CD4-positive, alpha-beta T cell treated with Interleukin-17A for 1 hour (primary cell): ENCODE data around the gene CNN2.

ENCODE experiments used
- DNase-seq: peaks from one replicate; pipeline ENCODE4 v3.0.0-alpha.2; 2020

CNN2 gene

GRCh38 chr19:1025960-1026782 is at the start of gene CNN2:
Gene CNN2 (plus strand): TSS chr19:1026608. CDS start chr19:1026662, 54 bp downstream.
- DNase-seq, result peak; percentile 60

GRCh38 chr19:977058-977464 is 49.3 kb upstream of the CNN2 start:
- no peak for DNase-seq

- DNase-seq, result no peak
These were observed 47.1 kb upstream of the CNN2 start for GRCh38 chr19:979318-979741.

DNA sequence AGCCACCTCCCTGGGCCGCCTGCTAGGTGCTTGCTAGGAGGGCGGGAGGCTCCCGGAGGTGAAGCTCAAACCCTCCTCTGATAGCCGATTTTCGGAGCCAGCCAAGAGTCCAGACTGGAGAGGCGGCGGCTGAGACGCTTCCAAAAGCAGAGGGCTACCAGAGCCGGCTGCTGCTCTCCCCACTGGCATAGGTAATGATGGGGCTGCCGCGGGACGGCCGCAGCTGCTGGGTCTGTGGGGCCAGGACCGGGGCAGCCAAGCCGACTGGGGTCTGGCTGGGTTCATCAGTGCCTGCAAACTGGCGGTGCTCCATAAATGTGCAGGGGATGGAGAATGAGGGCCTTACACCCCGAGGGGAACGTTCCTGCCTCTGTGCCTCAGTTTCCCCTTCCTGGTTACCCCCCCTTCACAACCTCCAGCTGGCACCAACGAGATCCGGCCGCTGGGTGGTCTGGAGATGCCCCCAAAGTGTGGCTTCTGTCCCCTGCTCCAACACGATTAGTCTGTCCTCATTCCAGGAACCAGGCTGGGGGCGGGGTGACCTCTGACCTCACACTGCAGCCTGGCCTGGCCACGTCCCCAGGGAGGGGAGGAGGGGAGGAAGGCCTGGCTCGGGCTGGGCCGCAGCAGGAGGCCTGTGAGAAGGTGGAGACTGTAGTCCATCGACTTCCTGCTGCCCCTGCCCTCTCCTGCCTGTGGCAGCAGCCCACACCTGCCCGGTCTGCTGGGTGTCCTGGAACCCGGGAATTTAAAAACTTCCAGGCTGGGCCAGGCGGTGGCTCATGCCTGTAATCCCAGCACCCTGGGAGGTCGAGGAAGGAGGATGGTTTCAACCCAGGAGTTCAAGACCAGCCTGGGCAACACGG is 46.0 kb upstream of the CNN2 start:
- DNase-seq, result no peak

- peak; percentile 74 for DNase-seq
These were observed 43.7 kb upstream of the CNN2 start for GRCh38 chr19:982567-983170.

DNA sequence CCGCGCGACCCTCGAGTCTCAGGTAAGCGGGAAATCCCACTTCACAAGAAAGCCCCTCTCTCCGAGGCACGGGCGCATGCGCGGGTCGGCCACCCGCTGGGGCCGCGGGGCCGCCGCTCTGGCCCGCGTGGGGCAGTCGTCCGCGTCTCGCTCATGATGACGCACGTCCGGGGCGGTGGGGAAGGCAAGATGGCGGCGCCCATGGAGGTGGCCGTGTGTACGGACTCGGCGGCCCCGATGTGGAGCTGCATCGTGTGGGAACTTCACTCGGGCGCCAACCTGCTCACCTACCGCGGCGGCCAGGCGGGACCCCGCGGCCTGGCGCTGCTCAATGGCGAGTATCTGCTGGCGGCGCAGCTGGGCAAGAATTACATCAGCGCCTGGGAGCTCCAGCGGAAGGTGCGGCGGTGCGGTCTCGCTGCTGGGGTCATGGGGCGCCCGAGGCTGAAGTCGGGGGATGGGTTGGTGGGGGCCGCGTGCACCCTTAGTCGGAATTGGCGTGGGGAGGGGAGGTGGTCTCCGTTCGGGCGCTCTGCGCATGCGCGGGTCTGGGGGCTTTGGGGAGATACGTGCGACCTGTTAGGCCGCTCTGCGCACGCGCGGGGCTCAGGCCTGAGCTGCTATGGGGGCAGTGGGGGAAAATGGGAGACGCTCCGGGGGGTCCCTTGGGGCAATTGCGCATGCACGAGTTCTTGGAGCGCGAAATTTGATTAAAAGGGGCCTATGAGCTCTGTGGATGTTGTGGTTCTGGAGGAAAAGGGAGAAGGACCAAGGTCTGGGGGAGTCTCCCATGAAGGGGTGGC is 42.0 kb upstream of the CNN2 start, which contains the start of gene WDR18:
Gene WDR18 (plus strand): TSS at position 181 of the 803 bp plus-strand sequence. CDS start 9 bp downstream, at position 190.
- DNase-seq, result peak; percentile 91

DNA sequence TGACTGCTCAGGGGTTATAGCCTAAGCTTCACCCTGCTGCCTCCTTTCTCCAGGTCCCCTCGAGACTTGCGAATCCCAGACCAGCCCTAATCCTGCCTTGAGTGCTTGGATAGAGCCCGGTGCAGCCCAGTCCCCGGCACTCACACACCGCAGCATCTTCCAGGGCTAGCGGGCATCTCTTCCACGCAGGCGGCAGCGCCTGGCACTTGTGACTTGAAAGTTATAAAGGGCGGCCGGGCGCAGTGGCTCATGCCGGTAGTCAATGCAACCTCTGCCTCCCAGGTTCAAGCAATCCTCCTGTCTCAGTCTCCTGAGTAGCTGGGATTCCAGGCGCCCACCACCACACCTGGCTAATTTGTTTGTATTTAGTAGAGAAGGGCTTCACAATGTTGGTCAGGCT is 40.3 kb upstream of the CNN2 start:
- no peak for DNase-seq

GRCh38 chr19:988081-988480 is 38.3 kb upstream of the CNN2 start:
- DNase-seq, result no peak

DNA sequence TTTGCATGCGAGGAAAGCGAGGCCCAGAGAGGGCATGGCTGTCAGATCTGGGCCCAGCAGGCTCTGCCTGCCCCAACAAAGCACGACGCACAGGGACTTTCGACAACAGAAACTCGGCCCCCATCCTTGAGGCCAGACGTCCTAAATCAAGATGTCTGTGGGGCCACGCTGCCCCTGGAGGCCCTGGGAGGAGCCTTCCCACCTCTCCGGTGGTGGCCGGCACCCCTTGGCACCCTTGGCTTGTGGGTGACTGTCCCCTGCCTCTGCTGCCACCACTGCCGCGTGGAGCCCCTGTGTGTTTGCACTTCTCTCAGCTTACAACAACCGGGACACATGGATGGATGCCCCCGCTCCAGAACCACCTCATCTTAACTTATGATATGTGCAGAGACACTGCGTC is 37.9 kb upstream of the CNN2 start:
- DNase-seq, result no peak

- DNase-seq, result no peak
These were observed 36.9 kb upstream of the CNN2 start for GRCh38 chr19:989381-990081.

- DNase-seq, result no peak
These were observed 36.3 kb upstream of the CNN2 start for GRCh38 chr19:990119-990571.

DNA sequence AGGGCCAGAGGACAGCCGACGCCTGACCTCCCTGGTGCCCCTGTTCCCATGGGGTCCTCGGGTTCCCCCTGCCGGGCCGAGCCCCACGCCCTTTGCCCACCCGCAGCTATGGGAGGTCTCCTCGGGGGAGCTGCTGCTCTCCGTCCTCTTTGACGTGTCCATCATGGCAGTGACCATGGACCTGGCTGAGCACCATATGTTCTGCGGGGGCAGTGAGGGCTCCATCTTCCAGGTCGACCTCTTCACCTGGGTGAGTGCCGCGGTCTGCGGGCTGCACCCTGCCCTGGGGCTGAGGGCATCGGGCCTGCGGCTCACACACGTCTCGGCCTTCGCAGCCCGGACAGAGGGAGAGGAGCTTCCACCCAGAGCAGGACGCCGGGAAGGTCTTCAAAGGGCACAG is 35.7 kb upstream of the CNN2 start:
- no peak for DNase-seq

DNA sequence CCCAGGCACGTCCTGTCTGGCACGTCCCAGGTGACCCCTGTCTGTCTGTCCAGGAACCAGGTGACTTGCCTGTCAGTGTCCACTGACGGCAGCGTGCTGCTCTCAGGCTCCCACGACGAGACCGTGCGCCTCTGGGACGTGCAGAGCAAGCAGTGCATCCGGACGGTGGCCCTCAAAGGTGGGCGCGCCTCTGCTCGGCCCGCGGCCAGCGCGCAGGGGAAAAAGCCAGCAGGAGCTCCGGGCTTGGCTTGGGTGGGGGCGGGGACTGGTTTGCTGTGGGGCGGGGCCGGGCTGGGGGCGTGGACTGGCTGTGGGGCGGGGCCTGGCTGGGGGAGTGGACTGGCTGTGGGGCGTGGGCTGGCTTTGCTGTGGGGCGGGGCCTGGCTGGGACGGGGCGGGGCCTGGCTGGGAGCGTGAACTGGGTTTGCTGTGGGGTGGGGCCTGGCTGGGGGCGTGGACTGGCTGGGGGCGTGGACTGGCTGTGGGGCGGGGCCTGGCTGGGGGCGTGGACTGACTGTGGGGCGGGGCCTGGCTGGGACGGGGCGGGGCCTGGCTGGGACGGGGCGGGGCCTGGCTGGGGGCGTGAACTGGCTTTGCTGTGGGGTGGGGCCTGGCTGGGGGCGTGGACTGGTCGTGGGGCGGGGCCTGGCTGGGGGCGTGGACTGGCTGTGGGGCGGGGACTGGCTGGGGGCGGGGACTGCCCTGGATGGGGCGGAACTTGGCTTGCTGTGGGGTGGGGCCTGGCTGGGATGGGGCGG is 35.1 kb upstream of the CNN2 start:
- DNase-seq, result peak; percentile 58

DNA sequence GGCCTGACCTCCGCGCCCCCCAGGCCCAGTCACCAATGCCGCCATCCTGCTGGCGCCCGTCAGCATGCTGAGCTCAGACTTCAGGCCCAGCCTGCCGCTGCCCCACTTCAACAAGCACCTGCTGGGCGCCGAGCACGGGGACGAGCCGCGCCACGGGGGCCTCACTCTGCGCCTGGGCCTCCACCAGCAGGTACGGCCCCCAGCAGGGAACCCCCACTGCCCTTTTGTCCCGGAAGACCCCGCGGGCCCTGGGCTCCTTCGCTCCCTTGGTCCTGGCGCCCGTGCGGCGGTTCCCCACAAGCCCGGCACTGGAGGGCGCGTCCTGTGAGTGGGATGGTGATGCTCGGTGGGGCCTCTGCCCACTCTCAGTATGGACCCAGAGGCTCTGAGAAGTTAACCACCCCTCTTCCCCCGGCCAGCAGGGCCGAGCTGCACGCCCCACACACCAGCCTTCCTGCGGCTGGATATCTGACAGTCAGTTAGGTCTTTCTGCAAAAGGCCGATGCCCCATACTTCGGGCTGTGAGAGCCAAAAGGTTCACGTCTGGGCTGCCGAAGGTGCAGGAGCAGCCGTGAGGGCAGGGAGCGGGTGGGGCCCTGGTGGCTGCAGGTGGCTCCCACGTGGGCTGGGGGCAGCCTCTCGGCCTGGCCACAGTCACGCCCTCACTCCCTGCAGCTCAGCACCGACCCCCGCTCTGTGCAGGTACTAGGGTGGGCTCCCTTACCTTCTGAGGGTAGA is 34.3 kb upstream of the CNN2 start:
- DNase-seq, result no peak

- no peak for DNase-seq
These were observed 33.7 kb upstream of the CNN2 start for GRCh38 chr19:992670-993055.

- no peak for DNase-seq
These were observed 33.0 kb upstream of the CNN2 start for GRCh38 chr19:993361-993830.

- DNase-seq, result no peak
These were observed 32.5 kb upstream of the CNN2 start for GRCh38 chr19:993831-994393.

- DNase-seq, result no peak
These were observed 31.9 kb upstream of the CNN2 start for GRCh38 chr19:994516-994915.

GRCh38 chr19:995051-995827 is 31.2 kb upstream of the CNN2 start:
- DNase-seq, result no peak
